Motor neuron (in vitro differentiated cells): Measurements from ENCODE around the gene FLT3. TPM values are rescaled to one million over a fixed set of nuclear protein-coding genes. Genes with fewer than 3 reads are reported as not detected.
A peak's percentile ranks its signal among the peaks of the same experiment; 100 is the strongest.
"Not testable (repeated sequence)": the region's sequence is repeated elsewhere in the genome, so short reads cannot be mapped to it uniquely, and the experiment has no call there.

Experiments
- ATAC-seq, 8 experiments: fragments of 200-7000 bp; cut with Tn5 transposase; replicated peaks in 6 of 8; 2 replicates each; pipeline ENCODE4 v1.8.0; 2021; ENCODE audit warnings: mild to moderate bottlenecking in 8 of 8, moderate library complexity in 8 of 8
- H3K27ac ChIP-seq, 2 donors: fragments of 250-450 bp; sonication (Bioruptor Pico); 2 replicates each; pipeline ENCODE4 v1.9.0; 2021; ENCODE audit warnings: antibody characterized with exemption in 2 of 2, mild to moderate bottlenecking in 2 of 2, moderate library complexity in 1 of 2
- H3K4me1 ChIP-seq, 2 donors: fragments of 250-450 bp; sonication (Bioruptor Pico); replicated peaks in 1 of 2; 2 replicates each; pipeline ENCODE4 v1.6.1; 2021; ENCODE audit warnings: antibody characterized with exemption in 2 of 2, mild to moderate bottlenecking in 2 of 2, moderate library complexity in 1 of 2
- H3K4me3 ChIP-seq, 5 donors: fragments of 250-450 bp; sonication (Bioruptor Pico); 2 replicates each; pipeline ENCODE4 v1.9.0; 2021; ENCODE audit warnings: antibody characterized with exemption in 5 of 5, mild to moderate bottlenecking in 5 of 5, moderate library complexity in 4 of 5
- WGBS, 10 experiments: fragments of 450-650 bp; shearing (Covaris generic); methylation state at CpG; one replicate each; pipeline ENCODE4 v1.0.0; 2022; 5-methylcytosine and 5-hydroxymethylcytosine counted together
- in situ Hi-C, 9 experiments: fragments of 400-800 bp; cut with MboI; loops; one replicate each; pipeline ENCODE4 v1.15.0; 2021; ENCODE audit warnings: low sequenced_read_pairs in 9 of 9, low pct_unique_long_range_greater_than_20kb in 2 of 9; ENCODE audit not compliant: unreplicated experiment in 9 of 9
- total RNA-seq, 8 experiments: library from RNA; unstranded; fragments of 300-600 nt; gene quantifications; 2 replicates each; pipeline versions ENCODE4 v1.2.3 to v1.2.4, GENCODE V29; 2022

Gene FLT3
- total RNA-seq, 8 experiments from 2014 or later: 0.04 to 0.29 (median 0.15) TPM; not detected in 2

DNA sequence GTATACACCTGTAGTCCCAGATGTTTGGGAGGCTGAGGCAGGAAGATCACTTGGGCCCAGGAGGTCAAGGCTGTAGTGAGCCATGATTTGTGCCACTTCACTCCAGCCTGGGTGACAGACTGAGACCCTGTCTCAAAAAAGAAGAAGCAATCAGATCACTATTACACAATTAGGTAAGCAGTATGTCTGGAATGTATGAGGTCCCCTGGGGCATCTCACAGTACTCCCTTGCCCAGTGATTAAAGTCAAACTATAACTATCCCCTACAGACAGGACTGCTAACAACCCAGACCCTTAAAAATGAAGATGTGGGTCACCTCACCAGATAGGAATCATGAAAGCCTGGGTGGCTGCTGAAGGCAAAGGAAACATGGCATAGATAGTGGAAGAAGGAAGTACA lies 28.6 kb upstream of the FLT3 start:
- in situ Hi-C loops: no loop called here

DNA sequence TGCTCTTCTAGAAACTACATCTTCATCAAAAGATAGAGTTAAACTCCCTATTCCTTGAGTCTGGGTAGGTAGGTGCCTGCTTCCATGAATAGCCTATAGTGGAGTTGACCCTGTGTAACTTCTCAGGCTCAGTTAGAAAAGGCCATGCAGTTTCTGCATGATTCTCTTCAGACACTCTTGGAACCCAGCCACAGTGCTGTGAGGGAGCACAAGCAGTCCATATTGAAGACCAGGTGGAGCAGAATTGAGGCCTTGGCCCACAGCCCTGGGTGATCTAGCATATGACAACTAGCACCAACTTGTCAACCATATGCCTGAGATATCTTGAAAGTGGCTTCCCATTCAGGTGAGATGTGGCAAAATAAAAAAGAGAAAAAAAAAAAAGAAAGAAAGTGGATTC lies 27.7 kb upstream of the FLT3 start:
- in situ Hi-C loops: no loop called here
- Histone ChIP-seq H3K4me3 (no peak overlapping the region), H3K27ac (no peak overlapping the region), H3K4me1 (no peaks in the 10 kb centered on the region)
- ATAC-seq: no peak

More for the DNA sequence above, 28.6 kb upstream of the FLT3 start:
- ATAC-seq: no peak
- H3K4me1 ChIP-seq: no peaks in the 10 kb centered on the region
- no peak overlapping the region for H3K4me3 ChIP-seq
- H3K27ac ChIP-seq: no peak overlapping the region

DNA sequence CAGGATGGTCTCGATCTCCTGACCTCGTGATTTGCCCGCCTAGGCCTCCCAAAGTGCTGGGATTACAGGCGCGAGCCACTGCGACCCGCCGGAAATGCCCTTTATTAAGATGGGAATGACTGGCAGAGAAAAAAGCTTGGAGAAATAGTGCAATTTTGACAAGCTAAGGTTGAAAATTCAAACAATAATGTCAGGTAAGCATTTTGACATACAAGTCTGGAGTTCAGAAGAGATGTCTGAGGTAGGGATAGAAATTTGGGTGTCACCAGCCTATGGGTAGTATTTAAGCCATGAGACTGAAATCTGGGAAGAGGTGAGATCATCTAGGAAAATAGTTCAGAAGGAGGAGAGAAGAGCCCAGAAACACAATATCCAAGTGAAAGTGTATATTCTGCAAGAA lies 20.8 kb upstream of the FLT3 start:
- H3K4me3 ChIP-seq: no peak overlapping the region
- WGBS, 10 experiments: 83 to 95% (median 88%) methylated on average over 2 to 8 of the region's 8 CpGs; no CpG with 5 or more reads in 7 of the 10 experiments
- H3K4me1 ChIP-seq: no peaks in the 10 kb centered on the region
- in situ Hi-C loops: no loop called here
- no peak for ATAC-seq
- H3K27ac ChIP-seq: no peak overlapping the region

DNA sequence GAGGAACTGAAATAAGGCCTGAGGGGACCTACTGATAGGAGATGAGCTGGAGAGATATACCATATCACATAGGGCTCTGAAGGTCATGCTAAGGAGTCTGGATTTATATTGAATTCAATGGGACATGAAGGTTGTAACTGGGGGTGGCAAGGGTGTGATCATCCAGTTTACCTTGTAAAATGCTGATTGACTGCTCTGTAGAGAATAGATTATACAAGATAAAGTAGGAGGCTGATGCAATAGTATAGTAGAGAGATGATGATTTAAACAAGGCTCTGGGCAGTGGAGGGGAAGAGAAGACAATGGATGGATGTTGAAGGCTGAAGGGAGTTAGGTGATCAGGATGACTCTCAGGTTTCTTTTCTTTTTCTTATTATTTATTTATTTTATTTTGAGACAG lies 19.9 kb upstream of the FLT3 start:
- in situ Hi-C loops: no loop called here
- no peak for ATAC-seq
- Histone ChIP-seq H3K4me1 (no peaks in the 10 kb centered on the region), H3K4me3 (no peak overlapping the region), H3K27ac (no peak overlapping the region)

DNA sequence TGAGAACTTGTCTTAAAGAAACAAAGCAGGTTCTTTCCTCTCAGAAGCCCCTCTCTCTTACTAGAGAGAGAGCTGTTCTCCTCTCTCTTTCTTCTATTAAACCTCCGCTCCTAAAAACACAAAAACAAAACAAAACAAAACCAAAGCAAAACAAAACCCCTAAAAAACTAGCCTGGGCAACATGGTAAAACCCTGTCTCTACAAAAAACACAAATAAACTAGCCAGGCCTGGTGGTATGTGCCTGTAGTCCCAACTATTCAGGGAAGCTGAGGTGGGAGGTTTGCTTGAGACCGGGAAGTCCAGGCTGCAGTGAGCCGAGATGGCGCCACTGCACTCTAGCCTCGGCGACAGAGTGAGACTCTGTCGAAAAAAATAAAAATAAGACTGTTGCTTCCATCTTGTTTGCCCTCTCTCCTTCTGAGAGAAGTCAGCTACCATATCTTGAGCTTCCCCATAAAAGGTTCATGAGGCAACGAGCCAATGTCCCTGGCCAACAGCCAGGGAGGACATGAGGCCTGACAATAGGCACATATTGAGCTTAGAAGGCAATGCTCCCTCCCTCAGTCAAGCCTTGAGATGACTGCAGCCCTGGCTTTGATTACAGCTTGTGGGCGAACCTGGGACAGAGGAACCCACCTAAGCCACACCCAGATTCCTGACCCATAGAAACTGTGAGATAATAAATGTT lies 17.5 kb upstream of the FLT3 start:
- in situ Hi-C loops: no loop called here
- no peak overlapping the region for H3K4me3 ChIP-seq
- ATAC-seq: no peak
- H3K27ac ChIP-seq: no peak overlapping the region
- H3K4me1 ChIP-seq: no peaks in the 10 kb centered on the region
- 32 to 90% (median 68%) methylated on average over 1 to 7 of the region's 9 CpGs for WGBS, 10 experiments

DNA sequence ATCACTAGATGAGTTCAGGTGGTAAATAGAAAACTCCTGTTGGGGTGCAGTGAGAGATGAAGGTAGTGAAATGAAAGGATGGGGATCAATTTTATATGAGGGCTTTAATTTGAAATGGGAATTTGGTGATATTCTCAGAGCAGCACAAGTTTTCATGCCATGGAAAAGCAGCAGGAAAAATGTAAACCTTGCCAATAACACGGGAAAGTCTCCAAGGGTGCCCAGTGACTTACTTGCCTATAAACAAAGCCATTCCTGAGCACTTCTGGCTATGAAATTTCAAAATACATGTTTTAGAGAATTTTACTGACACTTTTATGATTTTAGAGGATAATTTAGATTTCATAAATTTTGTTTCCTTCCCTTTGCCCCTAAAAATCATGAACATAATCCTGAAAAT lies 16.4 kb upstream of the FLT3 start:
- no peak for ATAC-seq
- in situ Hi-C loops: no loop called here
- no peaks in the 10 kb centered on the region for H3K4me1 ChIP-seq
- WGBS, 10 experiments: 0 to 90% (median 55%) methylated on average over 1 of the region's 1 CpG; no CpG with 5 or more reads in 2 of the 10 experiments
- no peak overlapping the region for H3K27ac ChIP-seq
- no peak overlapping the region for H3K4me3 ChIP-seq

DNA sequence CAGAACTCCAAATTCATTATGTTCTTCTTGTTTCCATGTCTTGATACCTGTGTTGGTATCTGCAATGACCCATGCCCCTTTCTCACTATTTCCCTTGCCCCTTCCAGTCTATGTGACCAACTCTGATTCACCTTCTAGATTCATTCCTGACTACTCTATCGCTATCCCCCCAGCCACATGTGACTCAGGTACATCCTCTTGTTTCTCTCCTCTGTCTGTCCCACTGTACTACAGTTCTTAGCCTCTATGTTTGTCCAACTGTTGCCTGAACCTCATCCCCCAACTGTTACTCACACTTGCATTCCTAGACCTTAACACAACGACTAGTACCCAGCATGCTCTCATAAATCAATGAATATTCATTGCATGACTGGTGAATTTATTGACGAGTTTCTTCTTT lies 10.0 kb upstream of the FLT3 start:
- ATAC-seq: no peak

DNA sequence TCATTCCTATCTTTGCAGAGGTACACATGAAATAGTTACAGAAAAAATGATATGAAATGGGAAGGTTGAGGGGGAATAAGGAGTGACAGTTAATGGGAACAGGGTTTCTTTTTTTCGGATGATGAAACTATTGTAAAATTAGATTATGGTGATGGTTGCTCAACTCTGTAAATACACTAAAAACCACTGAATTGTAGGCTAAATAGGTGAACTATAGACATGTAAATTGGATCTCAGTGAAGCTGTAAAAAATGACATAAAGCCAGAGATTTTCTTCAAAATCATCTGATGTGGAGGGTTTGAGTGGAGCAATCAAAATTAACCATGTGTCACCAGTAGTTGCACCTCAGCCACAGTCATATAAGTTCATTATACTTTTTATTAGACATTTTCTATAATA lies 6.6 kb upstream of the FLT3 start:
- in situ Hi-C loops: no loop called here
- WGBS, 10 experiments: 0 to 100% (median 47%) methylated on average over 1 of the region's 1 CpG; no CpG with 5 or more reads in 2 of the 10 experiments

More for the DNA sequence above, 10.0 kb upstream of the FLT3 start:
- in situ Hi-C loops: no loop called here
- no peaks in the 10 kb centered on the region for H3K4me1 ChIP-seq
- whole genome bisulfite sequencing, 10 experiments: 16 to 80% (median 65%) methylated on average over 2 to 3 of the region's 3 CpGs
- no peak overlapping the region for H3K4me3 ChIP-seq
- H3K27ac ChIP-seq: no peak overlapping the region

DNA sequence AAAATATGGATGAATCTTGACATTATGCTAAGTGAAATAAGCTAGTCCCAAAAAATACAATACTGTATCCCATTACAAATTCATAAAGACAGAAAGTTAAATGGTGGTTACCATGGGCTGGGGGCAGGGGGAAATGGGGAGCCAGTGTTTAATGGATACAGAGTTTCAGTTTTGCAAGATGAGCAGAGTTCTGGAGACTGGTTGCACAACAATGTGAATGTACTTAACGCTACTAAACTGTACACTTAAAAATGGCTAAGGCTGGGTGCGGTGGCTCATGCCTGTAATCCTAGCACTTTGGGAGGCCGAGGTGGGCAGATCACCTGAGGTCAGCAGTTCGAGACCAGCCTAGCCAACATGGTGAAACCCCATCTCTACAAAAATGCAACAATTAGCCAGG lies 1.5 kb upstream of the FLT3 start:
- H3K4me1 ChIP-seq, in situ Hi-C loops, H3K27ac ChIP-seq, ATAC-seq, H3K4me3 ChIP-seq: not testable (repeated sequence)
- WGBS, 10 experiments: 58 to 100% (median 88%) methylated on average over 2 to 4 of the region's 4 CpGs; no CpG with 5 or more reads in 3 of the 10 experiments

More for the DNA sequence above, 6.6 kb upstream of the FLT3 start:
- ATAC-seq: no peak
- Histone ChIP-seq H3K27ac (no peak overlapping the region), H3K4me3 (no peak overlapping the region), H3K4me1 (no peaks in the 10 kb centered on the region)

DNA sequence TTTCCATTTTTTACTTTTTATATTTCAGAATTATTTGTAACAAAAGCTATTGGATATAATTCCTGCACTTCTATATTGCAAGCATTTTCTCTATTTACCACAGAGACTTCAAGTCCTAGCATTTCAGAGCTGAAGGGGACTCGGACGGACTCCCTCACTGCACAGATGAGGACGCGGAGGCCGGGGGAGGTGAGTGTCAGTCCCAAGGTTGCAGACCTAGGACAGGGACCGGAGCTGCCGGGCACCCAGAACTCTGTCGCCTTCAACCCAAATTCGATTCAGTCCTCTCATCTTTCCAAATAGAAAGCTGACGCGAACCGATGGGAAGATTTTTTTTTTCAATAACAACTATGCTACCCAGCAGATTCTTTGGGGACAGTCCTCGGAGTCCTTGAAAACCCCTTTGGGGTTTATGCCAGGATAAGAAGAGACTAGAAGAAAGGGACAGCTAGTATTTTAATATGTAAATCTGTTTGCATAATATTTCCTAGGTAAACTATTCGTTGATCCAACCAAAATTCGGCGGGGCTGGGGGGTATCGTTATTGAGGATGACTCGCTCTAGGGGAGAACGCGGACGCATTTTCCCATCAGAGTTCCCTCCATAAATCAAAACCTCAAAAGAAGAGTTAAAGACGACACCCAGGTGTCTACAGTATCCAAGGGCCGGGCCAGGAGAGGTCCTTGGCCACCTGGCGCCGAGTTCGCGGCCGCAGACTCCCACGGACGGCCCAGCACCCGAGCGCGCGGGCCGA lies 803 bp downstream of the FLT3 start:
- in situ Hi-C loops: no loop called here
- no peak for ATAC-seq
- WGBS, 10 experiments: 0 to 40% (median 21%) methylated on average over 4 to 19 of the region's 35 CpGs
- Histone ChIP-seq H3K4me1 (peaks cover 0 to 4% of the 10 kb centered on the region in 2 donors), H3K4me3 (peak overlapping the region; percentile 35 to 48 (median 44)), H3K27ac (no peak overlapping the region)

DNA sequence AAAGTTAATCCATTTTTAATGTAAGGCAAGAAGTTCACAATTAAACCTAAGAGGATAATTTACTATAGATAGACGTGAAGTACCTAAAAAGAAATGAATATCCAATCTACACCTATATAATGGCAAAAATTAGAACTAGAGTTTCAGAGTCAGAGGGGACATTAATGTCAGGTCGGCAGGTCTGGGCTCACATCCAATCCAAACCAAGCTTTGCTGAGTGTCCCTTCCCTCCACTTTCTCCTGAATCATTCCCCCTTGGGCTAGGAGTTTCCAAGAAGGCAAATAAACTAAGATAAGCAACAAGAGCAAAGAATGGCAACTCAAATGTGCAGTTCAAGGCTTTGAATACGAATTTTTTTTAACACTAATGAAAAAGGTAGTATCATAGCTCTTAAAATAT lies 2.9 kb downstream of the FLT3 start:
- Histone ChIP-seq H3K27ac (no peak overlapping the region), H3K4me3 (no peak overlapping the region), H3K4me1 (peaks cover 0 to 4% of the 10 kb centered on the region in 2 donors)
- in situ Hi-C loops: no loop called here
- WGBS, 10 experiments: 10 to 64% (median 50%) methylated on average over 1 to 3 of the region's 3 CpGs; no CpG with 5 or more reads in 1 of the 10 experiments
- ATAC-seq: no peak

DNA sequence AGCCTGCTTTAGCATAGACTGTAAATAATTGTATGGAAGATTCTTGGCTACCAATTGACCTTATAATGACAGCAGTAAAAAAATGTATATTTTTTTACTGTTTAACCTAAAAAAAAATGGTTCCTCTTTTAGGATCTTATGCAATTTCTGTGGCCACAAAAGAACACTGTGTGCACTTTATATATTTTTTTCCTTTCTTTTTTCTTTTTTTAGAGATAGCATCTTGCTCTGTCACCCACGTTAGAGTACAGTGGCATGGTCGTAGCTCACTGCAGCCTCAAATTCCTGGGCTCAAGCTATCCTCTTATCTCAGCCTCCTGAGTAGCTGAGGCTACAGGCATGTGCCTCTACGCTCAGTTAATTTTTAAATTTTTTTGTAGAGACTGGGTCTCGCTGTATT lies 6.1 kb downstream of the FLT3 start:
- H3K4me1 ChIP-seq: no peaks in the 10 kb centered on the region
- in situ Hi-C loops: no loop called here
- 17 to 100% (median 58%) methylated on average over 1 to 4 of the region's 4 CpGs; no CpG with 5 or more reads in 2 of the 10 experiments for WGBS, 10 experiments
- H3K4me3 ChIP-seq: no peak overlapping the region
- ATAC-seq: no peak
- H3K27ac ChIP-seq: no peak overlapping the region

DNA sequence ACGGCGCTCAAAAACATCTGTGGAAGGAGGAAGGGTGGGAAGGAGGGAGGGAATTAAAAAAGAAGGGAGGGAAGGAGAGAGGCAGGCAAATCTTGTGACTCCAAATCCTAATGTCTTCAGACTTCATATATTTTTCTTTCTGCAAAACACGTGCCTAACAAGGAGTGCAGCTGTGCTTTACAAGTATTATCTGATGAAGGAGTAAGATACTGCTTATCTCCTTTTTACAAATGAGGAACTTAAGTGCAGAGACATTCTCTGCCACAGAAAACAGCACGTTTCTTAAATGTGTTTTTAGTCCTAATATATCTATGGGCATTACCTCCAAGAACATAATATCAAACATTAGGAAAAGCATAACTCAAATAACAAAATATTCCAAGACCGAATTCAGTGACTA lies 6.5 kb downstream of the FLT3 start:
- WGBS, 10 experiments: 6 to 100% (median 31%) methylated on average over 1 to 5 of the region's 5 CpGs
- H3K4me1 ChIP-seq: no peaks in the 10 kb centered on the region
- ATAC-seq: no peak
- H3K27ac ChIP-seq: no peak overlapping the region
- in situ Hi-C loops: no loop called here
- H3K4me3 ChIP-seq: no peak overlapping the region

DNA sequence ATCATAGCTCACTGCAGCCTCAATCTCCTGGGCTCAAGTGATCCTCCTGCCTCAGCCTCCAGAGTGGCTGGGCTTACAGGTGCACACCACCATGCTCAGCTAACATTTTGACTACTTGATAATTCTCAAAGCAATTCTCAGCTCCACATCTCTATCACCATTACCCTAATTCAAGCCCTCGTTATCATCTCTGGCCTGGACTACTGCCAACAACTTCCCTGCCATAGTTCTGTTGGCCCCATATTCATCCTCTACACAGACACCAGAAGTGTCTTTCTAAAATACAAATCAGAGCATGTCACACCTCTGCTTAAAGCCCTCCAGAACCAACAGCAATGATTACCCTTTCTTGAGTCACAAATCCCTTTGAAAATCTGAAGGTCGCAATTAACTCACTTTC lies 7.9 kb downstream of the FLT3 start:
- WGBS, 10 experiments: 50 to 100% (median 81%) methylated on average over 1 to 2 of the region's 2 CpGs; no CpG with 5 or more reads in 4 of the 10 experiments
- in situ Hi-C loops: no loop called here
- ATAC-seq: no peak
- Histone ChIP-seq H3K4me1 (no peaks in the 10 kb centered on the region), H3K27ac (no peak overlapping the region), H3K4me3 (no peak overlapping the region)
